BLaER1 treated with 17β-estradiol and CSF1 and Interleukin-3, amounts not matched to agents 10 nM and 100 nM (cell line): ENCODE measurements around the gene TNFRSF25.

ENCODE experiments used
- H3K27ac ChIP-seq, 11 experiments: shearing (Covaris generic); formaldehyde crosslinking; 2 replicates each; pipeline ENCODE4 v1.8.1; 2022
- H3K27me3 ChIP-seq, 11 experiments: shearing (Covaris generic); formaldehyde crosslinking; 2 replicates each; pipeline ENCODE4 v1.8.1; 2022
- H3K36me3 ChIP-seq, 11 experiments: shearing (Covaris generic); formaldehyde crosslinking; 2 replicates each; pipeline ENCODE4 v1.8.1; 2022
- H3K4me1 ChIP-seq, 10 experiments: shearing (Covaris generic); formaldehyde crosslinking; 2 replicates each; pipeline ENCODE4 v1.8.1; 2022
- H3K4me2 ChIP-seq, 11 experiments: shearing (Covaris generic); formaldehyde crosslinking; 2 replicates each; pipeline ENCODE4 v1.8.1; 2022
- H3K4me3 ChIP-seq, 10 experiments: shearing (Covaris generic); formaldehyde crosslinking; 2 replicates each; pipeline ENCODE4 v1.8.1; 2022
- H3K9ac ChIP-seq, 11 experiments: shearing (Covaris generic); formaldehyde crosslinking; 2 replicates each; pipeline ENCODE4 v1.8.1; 2022
- H3K9me3 ChIP-seq, 11 experiments: shearing (Covaris generic); formaldehyde crosslinking; replicated peaks in 1 of 11; 2 replicates each; pipeline ENCODE4 v1.8.1; 2022
- H4K20me1 ChIP-seq, 11 experiments: shearing (Covaris generic); formaldehyde crosslinking; 2 replicates each; pipeline ENCODE4 v1.8.1; 2022
- Cebpa-rat ChIP-seq, 11 experiments: shearing (Covaris generic); IDR thresholded peaks; 2 replicates each; pipeline ENCODE4 v1.8.1; 2022

The TNFRSF25 gene

GRCh38 chr1:6490181-6491080 is 24.5 kb upstream of the TNFRSF25 start:
- Histone ChIP-seq H3K9ac (peak overlapping the region in 10 of 11 experiments; percentile 32 to 78 (median 62); a peak in 19 of 22 replicates), H3K9me3 (no peaks in the 10 kb centered on the region), H3K4me1 (peaks cover 28 to 60% (median 56%) of the 10 kb centered on the region in 10 experiments), H3K4me3 (peak overlapping the region; percentile 49 to 72 (median 62)), H3K27ac (peak overlapping the region in 7 of 11 experiments; percentile 29 to 69 (median 61); a peak in 11 of 22 replicates), H4K20me1 (peaks cover 0 to 66% (median 12%) of the 10 kb centered on the region in 11 experiments; a peak in 13 of 22 replicates), H3K4me2 (peak overlapping the region; percentile 93 to 100 (median 98)), H3K36me3 (no peaks in the 10 kb centered on the region), H3K27me3 (peaks cover 17 to 70% (median 30%) of the 10 kb centered on the region in 11 experiments)
- no peak for TF ChIP-seq Cebpa-rat (IDR thresholded peaks at IDR 0.05)

GRCh38 chr1:6489799-6490180 is 23.8 kb upstream of the TNFRSF25 start:
- H3K27ac ChIP-seq = peak overlapping the region in 2 of 11 experiments; percentile 61 to 64; a peak in 2 of 22 replicates
- H3K27me3 ChIP-seq = peaks cover 23 to 73% (median 36%) of the 10 kb centered on the region in 11 experiments
- peaks cover 32 to 63% (median 58%) of the 10 kb centered on the region in 10 experiments for H3K4me1 ChIP-seq
- TF ChIP-seq Cebpa-rat (IDR thresholded peaks at IDR 0.05) = no peak
- H3K4me3 ChIP-seq = peak overlapping the region; percentile 49 to 72 (median 62)
- no peaks in the 10 kb centered on the region for H3K36me3 ChIP-seq
- peak overlapping the region in 10 of 11 experiments; percentile 32 to 78 (median 62); a peak in 13 of 22 replicates for H3K9ac ChIP-seq
- H4K20me1 ChIP-seq = peaks cover 0 to 70% (median 15%) of the 10 kb centered on the region in 11 experiments; a peak in 14 of 22 replicates
- H3K9me3 ChIP-seq = no peaks in the 10 kb centered on the region
- H3K4me2 ChIP-seq = peak overlapping the region; percentile 93 to 100 (median 98)

GRCh38 chr1:6489383-6489765 is 23.4 kb upstream of the TNFRSF25 start:
- Histone ChIP-seq H3K4me3 (no peak overlapping the region), H3K9ac (0 out of 22 replicates have a peak overlapping the region, but pooled peaks of 1 of the 11 experiments have one; percentile 18), H3K4me2 (peak overlapping the region in 10 of 11 experiments; percentile 93 to 100 (median 98); a peak in 20 of 22 replicates), H3K4me1 (peaks cover 32 to 65% (median 60%) of the 10 kb centered on the region in 10 experiments), H3K27me3 (peaks cover 27 to 73% (median 40%) of the 10 kb centered on the region in 11 experiments), H3K9me3 (no peaks in the 10 kb centered on the region), H3K36me3 (no peaks in the 10 kb centered on the region), H3K27ac (no peak overlapping the region), H4K20me1 (peaks cover 0 to 74% (median 17%) of the 10 kb centered on the region in 11 experiments; a peak in 14 of 22 replicates)
- TF ChIP-seq Cebpa-rat (IDR thresholded peaks at IDR 0.05) = no peak

DNA sequence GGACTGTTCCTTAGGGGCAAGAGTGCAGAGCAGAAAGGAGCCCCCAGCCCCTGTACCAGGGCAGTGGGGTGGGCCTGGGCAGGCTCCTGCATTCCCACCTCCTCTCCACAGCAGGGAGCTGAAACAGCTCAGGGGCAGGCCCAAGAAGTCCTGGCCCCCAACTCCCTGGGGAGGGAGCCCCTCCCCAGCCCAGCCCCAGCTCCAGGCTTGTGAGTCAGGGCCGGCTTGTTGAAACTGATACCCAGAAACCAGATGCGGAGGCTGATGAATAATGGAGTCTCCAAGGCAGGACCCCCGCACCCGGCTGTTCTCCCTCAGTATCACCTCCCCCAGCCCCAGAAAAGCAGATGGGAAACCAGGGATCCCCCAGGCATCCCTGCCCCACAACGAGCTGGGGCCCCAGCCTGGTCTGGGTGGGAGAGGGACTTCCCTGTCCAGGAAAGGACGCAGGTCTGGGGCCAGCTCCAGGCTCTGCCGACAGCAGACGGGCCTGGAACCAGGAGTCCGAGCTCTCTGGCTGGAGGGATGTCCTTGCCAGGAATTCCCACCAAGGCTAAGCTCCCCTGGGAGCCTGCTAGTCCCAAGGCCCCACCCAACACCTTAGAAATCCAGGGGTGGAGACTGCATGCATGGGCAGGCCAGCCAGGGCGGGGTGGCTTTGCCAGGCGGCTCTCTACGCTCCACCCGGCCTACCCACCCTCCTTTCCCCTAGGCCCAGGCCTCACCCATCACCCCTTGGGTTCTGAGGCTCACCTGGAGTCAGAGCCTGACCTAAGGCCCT is 22.8 kb upstream of the TNFRSF25 start:
- Histone ChIP-seq H3K9ac (0 out of 22 replicates have a peak overlapping the region, but pooled peaks of 1 of the 11 experiments have one; percentile 18), H4K20me1 (peaks cover 0 to 80% (median 22%) of the 10 kb centered on the region in 11 experiments; a peak in 15 of 22 replicates), H3K9me3 (no peaks in the 10 kb centered on the region), H3K4me1 (peaks cover 32 to 65% (median 60%) of the 10 kb centered on the region in 10 experiments), H3K4me3 (no peak overlapping the region), H3K27me3 (peaks cover 33 to 79% (median 46%) of the 10 kb centered on the region in 11 experiments), H3K27ac (no peak overlapping the region), H3K36me3 (no peaks in the 10 kb centered on the region), H3K4me2 (peak overlapping the region in 9 of 11 experiments; percentile 93 to 100 (median 98); a peak in 15 of 22 replicates)
- no peak for TF ChIP-seq Cebpa-rat (IDR thresholded peaks at IDR 0.05)

GRCh38 chr1:6487804-6488484 is 22.0 kb upstream of the TNFRSF25 start:
- H3K4me1 ChIP-seq = peaks cover 32 to 59% (median 56%) of the 10 kb centered on the region in 10 experiments
- no peak overlapping the region for H3K9ac ChIP-seq
- no peak for TF ChIP-seq Cebpa-rat (IDR thresholded peaks at IDR 0.05)
- no peak overlapping the region for H3K4me3 ChIP-seq
- H4K20me1 ChIP-seq = peaks cover 0 to 82% (median 24%) of the 10 kb centered on the region in 11 experiments; a peak in 15 of 22 replicates
- no peaks in the 10 kb centered on the region for H3K9me3 ChIP-seq
- no peaks in the 10 kb centered on the region for H3K36me3 ChIP-seq
- no peak overlapping the region for H3K4me2 ChIP-seq
- H3K27me3 ChIP-seq = peaks cover 42 to 84% (median 55%) of the 10 kb centered on the region in 11 experiments
- H3K27ac ChIP-seq = no peak overlapping the region

- Histone ChIP-seq H3K27ac (no peak overlapping the region), H3K27me3 (peaks cover 53 to 88% (median 68%) of the 10 kb centered on the region in 11 experiments), H3K4me3 (peak overlapping the region in 1 of 10 experiments; percentile 28; a peak in 2 of 20 replicates), H3K4me2 (peak overlapping the region in 10 of 11 experiments; percentile 8 to 78 (median 41); a peak in 11 of 22 replicates), H3K36me3 (no peaks in the 10 kb centered on the region), H3K9me3 (no peaks in the 10 kb centered on the region), H4K20me1 (peaks cover 0 to 73% (median 24%) of the 10 kb centered on the region in 11 experiments; a peak in 15 of 22 replicates), H3K9ac (no peak overlapping the region), H3K4me1 (peaks cover 23 to 45% (median 42%) of the 10 kb centered on the region in 10 experiments; a peak in 19 of 20 replicates)
- no peak for TF ChIP-seq Cebpa-rat (IDR thresholded peaks at IDR 0.05)
Measured at GRCh38 chr1:6486433-6487011, 20.5 kb upstream of the TNFRSF25 start.

DNA sequence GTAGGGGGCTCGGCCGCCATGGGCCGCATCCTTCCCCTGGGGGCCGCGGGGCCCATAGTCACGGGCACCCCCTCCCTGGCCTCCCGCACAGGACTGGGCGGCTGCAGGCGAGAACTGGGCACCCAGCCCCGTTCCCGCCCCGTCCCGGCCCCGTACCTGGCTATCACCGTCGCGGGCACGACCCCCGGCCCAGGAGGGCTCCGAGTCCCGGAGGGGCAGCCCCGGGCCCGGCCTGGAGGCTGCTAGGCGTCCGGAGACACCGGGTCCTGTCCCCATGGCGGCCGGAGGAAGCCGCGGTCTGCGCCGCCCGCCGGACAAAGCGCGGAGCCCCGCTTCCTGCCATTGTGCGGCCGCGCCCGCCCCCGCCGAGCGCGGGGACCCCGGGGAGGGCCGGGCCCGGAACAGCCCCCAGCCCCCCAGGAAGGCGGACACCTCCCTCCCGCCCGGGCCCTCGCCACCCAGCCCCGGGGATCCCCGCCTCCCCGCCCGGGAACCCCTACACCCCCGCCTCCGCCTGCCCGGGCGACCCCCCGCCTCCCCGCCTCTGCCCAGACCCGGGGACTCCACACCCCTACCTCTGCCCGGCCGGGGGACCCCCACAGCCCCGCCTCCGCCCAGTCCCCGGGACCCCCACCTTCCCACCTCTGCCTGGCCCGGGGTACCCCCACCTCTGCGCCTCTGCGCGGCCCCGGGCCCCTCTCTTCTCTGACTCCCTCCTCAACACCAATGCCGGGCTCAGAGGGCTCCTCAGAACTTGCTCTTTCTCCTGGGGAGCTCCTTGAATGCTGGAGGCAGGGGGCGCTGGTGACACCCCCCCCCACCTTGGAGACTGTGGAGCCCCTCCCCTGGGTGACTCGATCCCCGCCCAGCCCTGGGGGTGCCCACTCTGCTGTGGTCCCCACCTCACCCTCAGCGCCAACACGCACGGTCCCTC is 19.5 kb upstream of the TNFRSF25 start:
- Histone ChIP-seq H3K4me2 (peak overlapping the region; percentile 67 to 84 (median 76)), H4K20me1 (peaks cover 0 to 65% (median 24%) of the 10 kb centered on the region in 11 experiments; a peak in 15 of 22 replicates), H3K9ac (peak overlapping the region in 7 of 11 experiments; percentile 7 to 65 (median 26); a peak in 6 of 22 replicates), H3K27me3 (peaks cover 53 to 85% (median 67%) of the 10 kb centered on the region in 11 experiments), H3K4me3 (peak overlapping the region; percentile 16 to 63 (median 46); a peak in 17 of 20 replicates), H3K36me3 (no peaks in the 10 kb centered on the region), H3K27ac (no peak overlapping the region), H3K4me1 (peaks cover 12 to 34% (median 31%) of the 10 kb centered on the region in 10 experiments; a peak in 18 of 20 replicates), H3K9me3 (no peaks in the 10 kb centered on the region)
- no peak for TF ChIP-seq Cebpa-rat (IDR thresholded peaks at IDR 0.05)
